HS-27A (cell line): ENCODE data around the gene ACKR3.

Source experiments
- DNase-seq: peaks from one replicate; pipeline ENCODE4 v3.0.0-alpha.2; 2012; ENCODE audit warnings: low read depth, missing footprints

ACKR3 gene

DNA sequence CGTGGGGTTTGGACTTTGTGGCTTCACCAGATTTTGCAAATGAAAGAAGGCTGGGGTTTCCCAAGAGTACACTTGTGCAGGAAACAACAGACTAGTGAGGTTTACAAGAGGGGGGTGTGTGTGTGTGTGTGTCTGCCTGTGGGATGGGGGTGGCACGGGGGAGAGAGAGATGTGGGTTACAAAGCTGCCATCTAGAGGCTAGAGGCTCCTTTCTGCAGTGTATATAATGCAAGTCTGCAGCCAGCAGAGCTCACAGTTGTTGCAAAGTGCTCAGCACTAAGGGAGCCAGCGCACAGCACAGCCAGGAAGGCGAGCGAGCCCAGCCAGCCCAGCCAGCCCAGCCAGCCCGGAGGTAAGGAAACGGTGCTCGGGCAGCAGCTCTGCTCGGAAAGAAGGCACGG, at the start of gene ACKR3:
Gene ACKR3, plus strand, starts transcription at position 253 of the 401 bp plus-strand sequence. CDS start 10,641 bp downstream, outside the sequence.
- no peak for DNase-seq

DNA sequence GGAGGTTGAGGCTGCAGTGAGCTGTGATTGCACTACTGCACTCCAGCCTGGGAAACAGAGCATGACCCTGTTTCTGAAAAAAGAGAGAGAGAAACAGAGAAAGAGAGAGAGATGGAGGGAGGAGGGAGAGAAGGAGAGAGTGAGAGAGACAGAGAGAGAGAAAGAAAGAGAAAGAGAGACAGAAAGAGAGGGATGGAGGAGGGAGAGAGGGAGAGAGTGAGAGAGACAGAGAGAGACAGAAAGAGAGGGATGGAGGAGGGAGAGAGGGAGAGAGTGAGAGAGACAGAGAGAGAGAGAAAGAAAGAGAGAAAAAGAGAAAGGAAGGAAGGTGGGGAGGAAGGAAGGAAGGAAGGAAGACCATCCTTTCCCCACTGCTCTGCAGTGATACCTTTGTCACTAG, 48.1 kb upstream of the ACKR3 start:
- no peak for DNase-seq

DNA sequence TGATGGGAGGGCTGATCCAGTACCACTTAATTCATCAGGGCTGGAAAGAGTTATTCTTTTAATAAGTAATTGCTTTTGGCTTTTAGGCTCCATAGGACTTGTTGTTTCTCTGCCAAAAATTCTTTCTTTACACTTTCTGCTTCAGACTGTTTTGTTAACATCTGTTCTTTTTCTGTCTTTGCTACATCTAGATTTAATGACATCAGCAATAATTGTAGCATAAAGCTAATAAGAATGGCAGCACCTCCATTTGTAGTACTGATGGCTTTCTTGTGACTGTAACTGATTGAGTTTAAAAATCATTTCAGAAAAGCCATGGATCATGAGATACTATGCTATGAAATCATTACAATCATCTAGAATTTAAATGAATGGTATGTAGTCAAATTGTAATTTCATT, 46.4 kb upstream of the ACKR3 start:
- DNase-seq, result no peak

DNA sequence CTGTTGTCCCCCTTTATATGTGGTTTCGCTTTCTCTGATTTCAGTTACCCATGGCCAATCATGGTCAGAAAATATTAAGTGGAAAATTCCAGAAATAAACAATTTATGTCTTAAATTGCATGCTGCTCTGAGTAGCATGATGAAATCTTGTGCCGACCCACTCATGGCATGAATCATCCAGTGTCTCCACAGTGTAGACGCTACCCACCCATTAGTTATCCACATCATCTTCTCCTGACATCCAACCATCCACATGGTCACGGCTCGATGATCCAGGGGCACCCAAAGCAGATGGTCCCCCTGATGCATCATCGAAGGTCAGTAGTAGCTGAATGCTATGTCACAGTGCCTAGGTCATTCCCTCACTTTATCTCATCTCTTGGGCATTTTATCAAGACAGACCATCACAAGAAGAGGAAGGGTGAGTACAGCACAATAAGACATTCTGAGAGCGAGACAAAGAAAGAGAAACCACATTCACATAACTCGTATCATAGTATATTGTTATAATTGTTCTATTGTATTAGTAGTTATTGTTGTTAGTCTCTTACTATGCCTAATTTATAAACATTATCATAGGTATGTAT, 44.1 kb upstream of the ACKR3 start:
- DNase-seq, result no peak

- no peak for DNase-seq
Measured at GRCh38 chr2:236526455-236527158, 43.0 kb upstream of the ACKR3 start.

DNA sequence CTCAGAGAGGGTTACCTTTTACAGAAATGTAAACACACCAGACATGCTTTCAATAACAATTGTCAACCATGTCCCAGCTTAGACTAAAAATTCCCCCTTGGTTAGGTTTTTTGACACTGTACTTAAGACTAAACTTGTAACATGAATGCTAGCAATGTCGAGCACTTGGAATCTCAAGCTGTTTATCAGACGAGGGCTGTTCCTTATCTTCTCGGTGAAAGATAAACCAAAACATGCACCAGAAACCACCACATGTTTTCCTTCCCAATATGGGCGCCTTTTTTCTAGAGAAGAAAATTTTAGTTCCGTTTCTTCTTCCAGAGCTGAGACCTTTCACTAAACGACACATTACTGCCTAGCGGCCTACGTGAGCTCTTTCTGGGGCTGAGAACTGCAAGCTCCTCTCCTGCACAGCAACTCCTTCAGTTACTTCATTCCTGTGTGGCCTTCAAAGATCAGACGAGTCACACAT, 42.4 kb upstream of the ACKR3 start:
- no peak for DNase-seq

DNA sequence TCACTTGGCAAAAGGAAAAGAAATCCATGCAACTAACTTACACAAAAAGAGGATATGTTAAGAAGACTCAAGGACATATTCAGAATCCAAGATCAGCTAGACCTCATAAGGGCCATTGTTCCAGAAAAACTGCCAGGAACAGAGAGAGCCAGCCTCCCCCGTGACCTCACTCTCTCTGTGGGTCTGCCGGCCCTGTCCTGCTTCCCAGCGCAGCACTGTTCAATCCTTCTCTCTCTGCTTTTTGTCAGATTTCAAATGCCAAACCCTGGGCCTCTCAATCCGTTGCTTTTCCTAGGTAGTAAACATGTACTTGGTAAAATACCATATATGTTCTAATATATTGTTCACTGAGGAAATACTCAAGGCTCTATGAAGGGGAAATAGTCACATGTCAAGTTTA, 40.0 kb upstream of the ACKR3 start:
- DNase-seq, result no peak

GRCh38 chr2:236530512-236530911, 39.1 kb upstream of the ACKR3 start:
- no peak for DNase-seq

GRCh38 chr2:236531195-236531594, 38.4 kb upstream of the ACKR3 start:
- no peak for DNase-seq

DNA sequence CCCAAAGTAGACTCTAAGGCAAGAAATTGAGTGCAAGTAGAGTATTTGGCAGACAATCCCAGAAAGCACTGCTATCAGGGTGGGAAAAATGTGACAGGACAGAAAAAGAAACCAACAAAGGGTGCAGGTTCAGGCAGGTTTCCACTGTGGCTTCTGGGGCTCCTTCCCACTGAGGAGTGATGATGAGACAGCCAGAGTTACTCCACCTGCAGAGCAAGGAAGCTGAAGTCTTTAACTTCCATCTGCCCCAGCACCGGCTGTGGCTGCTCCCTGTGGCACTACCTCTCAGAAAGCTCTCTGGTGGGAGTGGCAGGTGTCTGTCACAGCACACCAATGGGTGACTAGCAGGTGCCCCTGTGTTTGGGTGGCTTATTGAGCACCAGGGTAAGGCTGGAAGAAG, 37.6 kb upstream of the ACKR3 start:
- no peak for DNase-seq

DNA sequence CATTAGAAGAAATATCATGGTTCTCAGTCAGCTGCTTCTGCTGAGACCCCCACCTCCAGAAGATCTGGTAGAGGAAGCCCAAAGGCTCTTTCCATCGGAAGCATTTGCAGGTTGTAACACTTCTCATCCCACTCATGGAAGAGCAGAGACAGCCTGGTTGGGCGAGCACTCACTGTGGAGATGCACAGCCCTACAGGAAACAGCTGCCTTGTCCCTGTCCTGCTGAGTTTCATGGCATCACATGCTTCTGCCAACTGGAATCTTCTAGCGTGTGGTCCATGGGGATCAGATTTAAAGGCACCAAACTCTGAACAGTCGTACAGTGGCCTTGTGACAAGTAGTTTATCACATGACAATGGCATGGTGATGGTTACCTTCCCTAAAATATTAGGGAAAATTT, 36.3 kb upstream of the ACKR3 start:
- no peak for DNase-seq

GRCh38 chr2:236535024-236535423, 34.6 kb upstream of the ACKR3 start:
- no peak for DNase-seq

- no peak for DNase-seq
Measured at GRCh38 chr2:236536727-236537398, 32.8 kb upstream of the ACKR3 start.

GRCh38 chr2:236538242-236538641, 31.4 kb upstream of the ACKR3 start:
- no peak for DNase-seq

- no peak for DNase-seq
Measured at GRCh38 chr2:236541008-236541562, 28.5 kb upstream of the ACKR3 start.

GRCh38 chr2:236544362-236544761, 25.3 kb upstream of the ACKR3 start:
- DNase-seq, result no peak

GRCh38 chr2:236545248-236545658, 24.4 kb upstream of the ACKR3 start:
- no peak for DNase-seq

- no peak for DNase-seq
Measured at GRCh38 chr2:236545814-236546480, 23.7 kb upstream of the ACKR3 start.

- DNase-seq, result no peak
Measured at GRCh38 chr2:236546561-236547002, 23.0 kb upstream of the ACKR3 start.

DNA sequence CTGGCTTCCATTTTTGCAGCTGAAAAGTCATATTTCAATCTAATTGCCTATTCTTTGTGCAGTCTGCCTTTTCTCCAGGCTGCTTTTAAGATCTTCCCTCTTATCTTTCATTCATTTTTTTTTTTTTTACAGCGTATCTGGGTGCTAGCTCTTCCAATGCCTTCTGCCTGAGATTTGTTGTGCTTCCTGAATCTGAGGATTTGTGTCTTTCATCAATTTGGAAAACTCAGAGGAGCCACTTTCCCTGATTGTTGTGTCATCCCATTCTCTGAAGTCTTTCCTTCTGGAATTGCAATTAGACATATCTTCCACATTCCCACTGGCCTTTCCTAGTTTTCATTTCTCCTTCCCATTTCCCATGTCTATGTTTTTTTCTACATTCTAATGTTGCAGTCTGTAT, 21.9 kb upstream of the ACKR3 start:
- no peak for DNase-seq

DNA sequence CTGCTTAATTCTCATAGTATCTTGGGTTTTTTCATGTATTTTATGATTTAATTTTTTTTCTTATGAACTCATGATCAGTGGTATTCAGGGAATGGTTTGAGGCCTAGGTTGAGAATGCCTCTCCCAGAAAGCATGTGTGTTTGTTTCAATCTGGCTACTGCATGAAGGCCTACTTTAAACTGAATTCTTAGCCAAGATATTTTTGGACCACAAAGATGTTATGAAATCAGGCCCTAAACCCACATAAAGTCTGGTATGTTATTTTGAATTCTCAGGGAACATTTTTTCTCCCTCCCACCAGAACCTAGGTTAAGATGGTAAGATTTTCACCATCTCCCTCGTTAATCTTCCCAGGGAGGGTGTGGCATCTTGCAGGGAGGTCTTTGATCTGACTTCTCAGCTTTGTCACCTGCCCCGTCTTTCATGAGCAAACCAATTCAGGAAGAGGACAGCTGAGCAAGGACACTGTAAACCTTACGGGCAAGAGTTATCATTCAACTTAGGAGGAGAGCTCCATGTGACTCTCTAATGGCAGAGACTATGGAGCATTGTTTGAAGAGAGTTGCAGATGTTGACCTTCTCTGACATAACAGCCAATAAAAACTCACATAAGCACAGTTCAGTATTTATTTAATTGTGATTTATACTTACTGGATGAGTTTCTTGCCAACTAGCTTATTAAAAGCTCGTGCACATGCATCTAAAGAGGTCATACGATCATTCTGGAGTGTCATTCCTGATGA, 21.3 kb upstream of the ACKR3 start:
- DNase-seq, result no peak

- DNase-seq, result no peak
Measured at GRCh38 chr2:236549165-236549564, 20.5 kb upstream of the ACKR3 start.
